NCI-H146 treated with DMSO at 0.1 percent for 48 hours (cell line): Measurements from ENCODE around the gene TCF12.

Source experiments
- DNase-seq: peaks from one replicate; lab custom pipeline; 2025; ENCODE audit not compliant: unreplicated experiment; lab: John Stamatoyannopoulos, UW

The TCF12 gene

DNA sequence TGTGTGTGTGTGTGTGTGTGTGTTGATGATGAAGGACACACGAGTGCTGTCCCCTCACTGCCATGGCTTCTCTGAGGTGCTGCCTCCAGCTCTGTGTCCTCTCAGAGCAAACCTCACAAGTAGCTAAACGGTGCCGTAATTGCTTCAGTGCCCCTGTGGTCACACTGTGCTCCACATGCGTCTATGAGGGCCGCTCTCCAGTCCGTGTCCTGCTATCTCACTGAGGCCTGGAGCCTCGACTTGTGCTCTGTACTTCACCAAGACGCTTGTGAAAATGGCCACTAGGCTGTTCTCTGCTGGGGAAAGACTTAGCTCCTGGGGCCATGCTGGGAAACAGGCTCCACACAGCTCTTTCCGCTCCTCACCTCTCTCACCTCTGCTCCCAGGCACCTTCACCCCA lies 392.4 kb downstream of the TCF12 start:
- DNase-seq: no peak

DNA sequence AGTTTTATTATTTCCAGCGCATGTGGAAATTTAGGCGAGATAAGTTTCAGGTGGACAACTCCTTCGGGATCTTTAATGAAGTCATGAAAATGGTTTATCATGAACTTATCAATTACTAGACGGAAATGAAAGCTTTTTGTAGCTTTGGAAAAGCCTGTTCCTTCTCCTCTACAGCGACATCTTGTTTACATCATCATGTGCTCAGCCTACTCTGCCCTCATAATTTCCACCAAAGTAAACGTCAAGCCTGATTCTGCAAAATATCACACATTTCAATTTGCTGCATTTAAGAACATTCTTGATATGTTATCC lies 393.5 kb downstream of the TCF12 start:
- no peak for DNase-seq

DNA sequence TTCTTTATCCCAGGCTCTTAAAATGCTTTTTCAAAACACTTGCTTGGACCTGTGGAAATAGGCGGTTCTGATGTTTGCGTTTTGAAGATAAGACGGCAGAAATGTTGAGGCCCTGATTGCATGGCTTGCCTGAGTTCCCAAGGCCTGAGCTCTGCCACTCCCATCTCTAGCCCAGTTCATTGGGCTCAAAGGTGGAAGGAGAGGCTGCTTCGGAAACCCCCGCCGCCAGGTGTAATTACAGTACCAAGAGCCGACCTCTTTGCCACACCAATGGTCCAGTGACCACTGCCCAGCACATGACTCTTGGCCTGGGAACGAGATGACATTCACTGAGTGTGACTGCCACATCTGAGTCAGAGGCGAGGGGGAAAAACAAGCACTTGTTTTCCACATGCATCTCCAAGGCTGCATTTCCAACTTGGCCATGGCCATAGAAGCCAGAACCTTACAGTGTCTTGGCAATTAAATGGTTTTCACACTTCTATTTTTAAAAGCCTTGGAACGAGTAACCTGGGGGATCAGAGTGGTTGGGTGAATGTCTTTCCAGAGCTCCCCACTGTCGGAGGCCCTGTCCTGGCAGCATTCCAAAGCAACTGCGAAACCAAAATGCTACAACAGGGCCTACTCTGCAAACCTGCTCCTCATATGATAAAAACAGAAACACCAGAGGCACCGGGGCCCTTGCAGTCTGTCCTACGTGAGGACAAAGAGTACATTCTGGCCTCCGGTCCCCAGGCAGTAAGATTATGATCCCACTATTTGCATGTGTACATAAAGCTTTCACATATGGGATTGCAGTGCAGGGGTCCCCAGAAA lies 394.1 kb downstream of the TCF12 start:
- DNase-seq: no peak

DNA sequence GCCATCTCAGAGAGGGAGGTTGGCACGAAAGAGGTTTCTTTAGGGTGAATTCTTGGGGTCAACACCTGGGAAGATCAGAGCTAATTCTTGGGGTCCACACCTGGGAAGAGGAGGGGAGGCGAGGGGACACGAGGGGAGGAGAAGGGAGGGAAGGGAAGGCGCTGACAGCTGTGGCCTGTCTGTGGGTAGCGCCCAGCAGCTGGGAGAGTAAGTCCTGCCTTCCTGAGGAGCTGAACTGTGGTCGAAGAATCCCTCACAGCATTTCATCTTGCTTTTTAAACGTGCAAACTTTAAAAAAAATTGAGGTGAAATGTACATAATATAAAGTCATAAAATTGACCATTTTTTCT lies 394.7 kb downstream of the TCF12 start:
- no peak for DNase-seq

DNA sequence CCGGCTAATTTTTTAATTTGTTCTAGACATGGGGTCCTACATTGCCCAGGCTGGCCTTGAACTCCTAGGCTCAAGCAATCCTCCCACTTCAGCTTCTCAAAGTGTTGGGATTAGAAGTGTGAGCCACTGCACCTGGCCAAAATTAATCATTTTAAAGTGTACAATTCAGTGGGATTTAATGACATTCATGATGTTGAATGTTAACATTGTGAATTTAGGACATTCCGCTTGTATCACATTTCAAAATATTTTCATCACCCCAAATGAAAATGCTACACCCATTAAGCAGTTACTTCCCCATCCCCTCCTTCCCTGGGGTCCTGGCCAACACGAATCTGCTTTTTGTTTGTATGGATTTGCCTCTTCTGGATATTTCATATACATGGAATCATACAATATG lies 395.8 kb downstream of the TCF12 start:
- no peak for DNase-seq

DNA sequence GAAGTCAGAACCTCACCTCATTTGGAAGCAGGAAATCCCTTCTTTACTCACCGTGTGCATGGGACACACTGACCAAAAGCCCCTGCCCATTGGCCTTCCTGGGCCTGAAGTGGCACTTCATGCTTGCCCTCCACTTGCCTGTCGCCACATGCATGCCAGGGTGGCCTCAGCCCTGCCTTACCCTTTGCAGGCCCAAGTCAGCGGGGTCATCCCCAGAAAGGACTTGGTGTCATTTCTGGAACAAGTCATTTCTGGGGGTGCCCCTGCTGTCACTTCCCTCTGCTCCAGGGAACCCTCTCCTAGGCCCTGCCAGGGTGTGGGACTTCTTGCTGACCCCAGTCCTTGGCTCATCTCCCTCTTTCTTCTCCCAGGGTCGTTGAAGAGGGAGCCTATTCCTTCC lies 398.0 kb downstream of the TCF12 start:
- no peak for DNase-seq

DNA sequence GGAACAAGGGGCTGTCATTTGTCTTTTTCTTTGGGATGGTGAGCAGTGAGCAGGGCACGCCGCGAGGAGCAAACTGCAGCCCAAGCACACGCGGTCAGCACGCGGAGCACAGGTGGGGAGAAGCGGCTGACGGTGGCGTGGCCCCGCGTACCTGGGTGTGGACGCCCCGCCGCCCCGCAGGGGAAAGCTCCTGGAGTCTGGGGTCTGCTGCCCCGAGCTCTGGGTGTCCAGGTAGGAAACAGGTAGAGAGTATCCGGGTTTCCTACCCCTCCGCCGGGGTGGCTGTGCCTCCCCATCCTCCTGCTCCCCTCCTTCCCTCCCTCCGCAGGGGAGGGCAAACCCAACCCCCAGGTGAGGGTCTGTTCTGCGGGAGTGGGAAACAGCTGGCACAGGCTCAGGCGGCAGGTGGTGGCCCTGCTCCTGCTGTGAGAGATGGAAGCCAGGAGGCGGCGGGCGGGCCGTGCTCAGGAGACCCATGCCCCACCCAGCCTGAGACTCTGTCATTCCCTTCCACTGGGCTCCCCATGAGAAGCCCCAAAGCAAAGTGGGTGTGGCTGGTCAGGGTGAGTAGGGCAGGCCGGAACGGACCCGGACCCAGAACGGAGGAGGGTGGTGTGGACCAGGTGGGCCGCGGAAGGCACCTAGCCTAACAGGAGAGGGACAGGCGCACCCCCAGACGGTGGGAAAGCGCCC lies 400.9 kb downstream of the TCF12 start:
- peak; percentile 76 for DNase-seq

DNA sequence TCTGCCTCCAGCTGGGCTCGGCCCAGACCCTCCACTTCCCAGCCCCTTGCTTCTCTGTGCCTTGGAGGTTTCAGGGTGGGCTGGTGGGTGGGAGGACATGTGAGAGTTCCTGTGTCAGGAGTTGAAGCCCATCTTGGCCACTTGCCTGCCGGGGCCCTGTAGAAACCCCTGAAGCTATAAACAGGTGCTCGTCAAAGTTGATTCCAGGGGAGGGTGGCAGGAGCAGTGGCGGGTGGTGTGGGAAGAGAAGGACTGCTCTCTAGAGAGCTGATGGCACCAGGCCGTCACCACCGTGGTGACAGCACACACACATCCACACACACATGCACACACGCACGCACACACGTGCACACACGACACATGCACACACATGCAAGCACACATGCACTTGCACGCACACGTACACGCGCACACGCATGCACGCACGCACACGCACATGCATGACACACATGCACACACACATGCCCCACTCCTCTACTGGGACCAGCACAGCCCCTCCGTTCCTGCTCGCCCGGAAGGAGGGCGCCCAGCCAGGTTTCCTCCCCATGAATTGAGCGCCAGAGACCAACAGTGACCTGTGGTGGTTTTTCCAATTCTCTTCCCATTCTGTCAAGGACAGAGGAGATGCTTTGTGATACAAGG lies 401.6 kb downstream of the TCF12 start:
- DNase-seq: peak; percentile 40

DNA sequence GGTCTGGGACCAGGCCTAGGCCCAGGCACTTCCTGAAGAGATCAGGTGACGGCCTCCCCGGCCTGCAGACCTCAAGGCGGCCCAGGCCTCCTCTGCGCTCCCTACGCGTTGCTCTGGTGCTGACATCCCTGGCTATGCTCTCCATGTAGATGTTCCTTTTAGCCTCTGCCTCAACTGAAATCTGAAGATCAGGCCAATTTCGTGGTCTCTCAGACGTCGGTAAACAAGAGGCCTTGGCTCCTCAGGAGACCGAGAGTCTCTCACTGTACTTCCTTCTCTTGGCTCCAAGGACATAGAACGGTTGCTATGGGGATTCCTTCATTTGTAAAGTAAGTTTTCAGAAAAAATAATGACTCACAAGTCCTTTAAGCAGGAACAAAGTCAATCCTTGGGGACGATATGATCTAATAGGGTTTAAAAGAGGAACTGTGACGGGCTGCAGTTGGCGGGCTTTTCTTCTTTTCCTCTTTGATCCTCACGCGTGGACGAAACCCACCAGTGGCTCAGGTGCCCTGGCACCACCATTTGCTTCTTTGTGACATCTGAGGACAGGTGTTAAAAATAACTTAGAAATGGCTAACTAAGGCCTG lies 402.3 kb downstream of the TCF12 start:
- no peak for DNase-seq

DNA sequence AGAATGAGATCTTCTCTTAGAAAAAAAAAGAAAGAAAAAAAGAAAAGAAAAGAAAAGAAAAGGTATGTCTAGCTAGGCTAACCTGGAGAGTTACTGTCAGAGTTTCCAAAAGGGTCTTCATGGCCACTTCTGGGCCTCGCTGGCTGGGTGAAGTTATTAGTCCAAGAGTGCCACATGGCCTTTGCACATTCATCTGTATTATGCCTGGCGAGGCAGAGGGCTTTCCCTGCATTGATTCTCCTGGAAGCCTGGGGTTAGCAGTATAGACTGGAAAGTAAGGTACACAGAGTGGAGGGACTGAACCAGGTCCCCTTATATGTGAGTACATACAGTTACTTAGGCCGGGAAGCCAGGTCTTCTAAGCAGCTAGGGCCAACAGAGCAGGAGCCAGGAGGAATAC lies 403.0 kb downstream of the TCF12 start:
- no peak for DNase-seq

DNA sequence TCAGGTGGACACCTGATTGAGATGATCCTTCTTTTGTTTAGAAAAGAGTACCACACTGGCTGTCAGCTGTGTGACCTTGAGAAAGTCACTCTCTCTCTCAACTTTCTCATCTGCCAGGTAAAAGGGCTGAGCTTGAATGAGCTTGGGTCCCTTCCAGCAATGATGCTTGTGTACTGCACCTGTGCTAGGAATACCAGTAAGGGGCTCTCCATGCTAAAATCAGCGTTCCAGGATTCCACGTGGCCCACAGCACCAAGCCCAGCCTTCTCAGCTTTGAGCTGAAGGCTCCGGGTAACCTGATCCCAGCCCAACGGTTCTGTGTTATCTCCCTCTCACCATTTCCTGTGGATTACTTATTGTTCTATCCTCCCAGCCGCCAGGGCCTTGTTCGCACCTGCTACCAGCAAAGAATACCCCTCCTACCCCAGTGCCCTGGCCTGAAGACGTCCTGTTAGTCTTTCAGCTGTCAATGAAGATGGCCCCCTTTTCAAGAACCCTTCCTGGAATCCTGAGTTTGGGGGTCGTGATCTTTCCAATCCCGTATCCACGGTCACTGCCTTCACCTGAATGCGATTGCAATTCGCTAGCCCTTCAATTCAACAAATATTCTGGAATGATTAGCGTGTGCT lies 403.6 kb downstream of the TCF12 start:
- DNase-seq: peak; percentile 88

DNA sequence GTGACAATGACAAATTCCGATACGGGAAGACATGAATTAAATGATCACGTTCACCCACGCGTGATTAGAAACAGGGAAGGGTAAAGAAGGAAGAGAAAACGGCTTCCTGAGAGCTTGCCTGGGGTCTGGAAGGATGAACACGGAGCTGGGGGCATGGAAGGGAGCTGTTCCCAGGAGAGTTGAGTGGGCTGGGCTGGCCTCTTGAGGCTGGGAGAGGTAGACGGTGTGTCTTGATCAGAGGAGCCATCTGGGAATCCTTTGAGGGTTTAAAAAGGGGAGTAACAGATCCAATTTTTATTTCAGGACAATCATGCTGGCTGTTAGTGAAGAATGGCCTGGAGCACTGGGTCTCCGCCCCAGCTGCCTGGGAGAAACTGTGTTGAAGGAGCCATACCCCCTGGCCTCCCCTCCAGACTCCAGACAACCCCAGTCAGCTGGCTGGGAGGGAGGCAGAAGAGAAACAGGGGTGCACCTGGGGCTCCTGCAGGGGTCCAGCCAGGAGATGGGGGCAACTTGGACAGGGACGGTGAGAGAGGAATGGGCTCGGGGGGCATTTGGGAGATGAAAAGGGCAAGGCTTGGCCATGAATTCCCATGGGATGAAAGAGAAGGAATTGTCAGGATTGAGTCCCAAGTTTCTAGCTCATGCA lies 404.3 kb downstream of the TCF12 start:
- no peak for DNase-seq

DNA sequence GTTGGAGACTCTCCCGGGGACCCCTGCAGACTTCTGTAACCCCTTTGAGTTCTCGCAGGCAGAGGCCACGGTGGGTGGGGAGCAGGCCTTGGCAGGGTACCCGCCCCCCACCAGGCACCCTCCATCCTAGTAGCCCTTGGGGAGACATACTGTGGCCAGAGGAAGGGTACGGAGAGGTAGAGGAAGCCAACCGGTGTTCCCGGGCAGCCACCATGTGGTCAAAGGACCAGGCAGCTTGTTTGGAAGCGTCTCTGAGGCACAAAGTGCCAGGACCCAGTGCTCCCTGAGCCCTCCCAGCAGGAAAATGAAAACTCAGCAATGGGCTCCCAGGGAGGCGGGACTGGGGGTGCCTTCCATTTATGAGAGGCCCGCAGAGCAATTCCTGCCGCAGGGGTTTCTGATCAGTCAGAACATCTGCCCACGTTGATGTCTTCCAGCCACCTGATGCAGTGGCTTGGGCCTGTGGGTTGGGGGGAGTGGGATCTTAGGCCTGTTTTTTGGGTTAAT lies 404.9 kb downstream of the TCF12 start:
- no peak for DNase-seq

DNA sequence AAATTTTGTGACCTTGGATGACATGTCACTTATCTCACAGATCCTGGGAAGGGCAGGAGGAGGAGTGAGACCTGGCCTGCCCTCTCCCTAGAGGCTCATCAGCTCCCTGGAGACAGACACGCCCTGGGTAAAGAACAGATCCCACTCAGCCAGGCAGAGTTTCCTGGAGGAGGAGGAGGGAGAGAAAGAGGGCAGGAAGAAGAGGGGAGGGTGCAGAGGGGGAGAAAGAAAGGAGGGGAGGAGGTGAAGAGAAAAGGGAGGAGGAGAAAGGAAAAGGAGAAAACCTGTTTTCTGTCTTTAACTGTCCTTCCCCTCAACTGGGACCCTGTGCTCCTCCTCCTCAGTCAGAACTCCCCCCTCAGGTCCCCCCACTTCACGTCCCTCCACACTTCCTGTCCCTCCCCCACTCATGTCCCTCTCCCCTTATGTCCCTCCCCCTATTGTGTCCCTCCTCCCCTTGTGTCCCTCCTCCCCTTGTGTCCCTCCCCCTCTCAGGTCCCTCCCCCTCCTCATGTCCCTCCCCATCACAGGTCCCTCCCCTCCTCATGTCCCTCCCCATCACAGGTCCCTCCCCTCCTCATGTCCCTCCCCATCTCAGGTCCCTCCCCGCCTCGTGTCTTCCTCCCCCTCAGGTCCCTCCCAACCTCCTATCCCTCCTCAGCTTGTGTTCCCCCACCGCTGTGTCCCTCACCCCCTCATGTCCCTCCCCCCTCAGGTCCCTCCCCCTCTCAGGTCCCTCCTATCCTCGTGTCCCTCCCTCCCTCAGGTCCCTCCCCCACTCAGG lies 405.6 kb downstream of the TCF12 start:
- peak; percentile 66 for DNase-seq

DNA sequence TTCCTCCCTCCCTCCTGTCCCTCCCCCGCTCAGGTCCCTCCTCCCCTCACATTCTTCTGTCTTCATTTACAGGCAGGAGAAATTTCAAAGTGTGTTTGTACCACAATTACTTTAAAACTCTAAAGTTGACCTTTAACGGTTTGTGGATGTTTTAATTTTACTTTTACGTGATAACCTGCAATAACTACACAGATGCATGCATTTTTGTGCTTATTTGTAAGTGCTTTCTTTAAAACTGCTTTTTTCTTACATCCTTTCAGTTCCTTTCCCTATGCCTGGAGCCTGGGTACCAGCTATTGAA lies 406.1 kb downstream of the TCF12 start:
- DNase-seq: no peak

DNA sequence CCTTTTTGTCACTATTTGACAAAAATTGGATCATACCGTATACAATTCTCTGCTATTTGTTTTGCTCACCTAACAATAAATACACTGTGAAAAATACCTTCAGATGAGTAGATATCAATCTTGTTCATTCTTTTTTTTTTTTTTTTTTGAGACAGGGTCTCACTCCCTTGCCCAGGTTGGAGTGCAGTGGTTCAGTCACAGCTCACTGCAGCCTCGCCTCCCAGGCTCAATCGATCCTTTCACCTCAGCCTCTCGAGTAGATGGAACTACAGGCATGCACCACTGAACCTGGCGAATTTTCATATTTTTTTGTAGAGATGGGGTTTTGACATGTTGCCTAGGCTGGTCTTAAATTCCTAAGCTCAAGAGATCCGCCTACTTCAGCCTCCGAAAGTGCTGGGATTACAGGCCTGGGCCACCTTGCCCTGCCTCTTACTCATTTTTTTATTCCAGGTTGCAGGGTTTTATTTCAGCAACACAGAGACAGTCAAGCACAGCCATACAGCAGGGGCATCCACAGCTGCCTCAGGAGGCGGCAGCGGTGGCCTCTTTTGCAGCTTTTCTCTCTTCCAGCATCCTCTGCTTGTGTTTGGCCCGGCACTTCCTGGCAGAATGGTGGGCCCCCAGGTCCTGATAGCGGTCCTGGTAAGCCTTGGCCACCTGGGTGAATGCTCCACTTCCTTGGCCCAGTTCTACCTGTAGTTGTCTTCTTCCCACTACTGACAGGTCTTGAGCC lies 406.7 kb downstream of the TCF12 start:
- no peak for DNase-seq

DNA sequence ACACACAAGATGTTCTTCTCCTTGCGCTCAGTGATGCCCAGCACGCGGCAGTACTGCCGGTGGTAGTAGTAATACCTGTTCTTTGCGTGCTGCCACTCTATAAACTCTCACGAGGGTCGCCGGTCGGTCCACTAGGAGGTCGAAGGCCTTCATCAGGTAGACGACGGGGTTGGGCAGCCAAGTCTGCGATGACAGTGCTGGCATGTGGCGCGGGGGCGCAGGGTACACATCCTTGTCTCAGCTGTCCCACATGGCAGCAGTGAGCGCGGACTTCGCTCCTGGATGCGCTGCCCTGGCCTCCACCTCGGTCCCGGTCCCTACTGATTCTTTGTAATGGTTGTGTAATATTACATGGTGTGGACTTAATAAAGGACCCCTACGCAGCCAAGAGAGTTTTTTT lies 407.8 kb downstream of the TCF12 start:
- DNase-seq: no peak

DNA sequence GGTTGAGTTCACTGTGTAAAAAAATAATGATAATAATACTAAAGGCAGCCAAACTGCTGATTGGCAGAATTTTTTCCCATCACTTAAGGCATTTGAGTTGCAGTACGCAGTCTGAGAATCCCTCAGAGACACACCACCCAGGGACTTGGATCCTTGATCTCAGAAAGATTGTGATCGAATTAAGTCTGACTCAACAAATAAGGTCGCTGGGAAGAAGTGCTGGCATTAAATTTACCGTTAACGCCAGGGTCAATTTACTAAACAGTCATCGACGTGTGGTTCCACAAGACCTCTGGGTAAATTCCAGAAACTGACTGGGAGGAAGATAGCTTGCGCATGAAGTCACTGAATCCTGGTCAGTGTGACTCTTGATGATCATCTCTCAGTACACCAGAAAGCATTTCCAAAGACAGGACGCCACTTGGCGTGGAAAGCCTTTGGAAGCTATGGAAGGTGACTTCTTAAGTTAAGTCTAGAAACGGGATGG lies 409.6 kb downstream of the TCF12 start:
- no peak for DNase-seq

DNA sequence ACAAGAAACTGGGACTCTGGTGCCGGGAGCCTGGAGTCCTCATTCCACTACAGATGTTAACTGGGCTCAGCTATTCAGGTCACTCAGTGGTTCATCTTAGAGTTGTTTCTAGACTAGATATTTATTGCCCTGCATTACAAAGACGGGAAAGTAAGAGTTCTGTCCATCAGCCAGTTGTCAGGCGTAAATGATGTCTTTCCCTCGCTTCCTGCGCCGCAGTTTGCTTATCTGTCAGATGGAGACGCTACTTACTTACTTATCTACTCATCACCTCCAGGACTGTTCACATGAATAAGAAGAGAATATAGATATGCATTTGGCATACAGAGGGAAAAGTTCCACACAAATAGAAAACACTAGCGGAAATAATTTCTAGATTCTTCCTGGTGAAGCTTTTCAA lies 410.0 kb downstream of the TCF12 start:
- no peak for DNase-seq

DNA sequence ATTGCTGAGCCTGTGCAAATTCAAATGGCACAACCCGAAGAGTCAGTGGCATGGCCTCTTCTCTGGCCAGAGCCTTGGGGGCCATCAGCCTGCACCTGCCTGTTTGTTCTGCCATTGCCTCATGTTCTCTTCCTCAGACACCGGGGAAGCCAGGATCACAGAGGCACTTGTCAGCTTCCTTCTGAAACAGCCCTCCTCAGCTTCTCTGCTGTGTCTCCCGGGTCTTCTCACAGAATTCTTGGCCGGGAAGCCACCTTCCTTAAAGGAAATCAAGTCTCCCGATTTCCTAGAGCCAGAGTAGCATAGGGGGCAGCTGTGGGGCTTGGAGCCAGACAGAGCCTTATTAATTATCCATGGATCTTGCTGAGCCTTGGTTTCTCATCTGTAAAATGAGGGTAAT lies 410.5 kb downstream of the TCF12 start:
- no peak for DNase-seq
